Transverse colon (tissue), 4 donors: ENCODE data around the gene CRYAB.
"Not testable (repeated sequence)": the region's sequence is repeated elsewhere in the genome, so short reads cannot be mapped to it uniquely, and the experiment has no call there.

Source experiments
- CTCF ChIP-seq, 5 experiments: fragments of 200-600 bp in 3 of 5; fragments of 450-650 bp in 2 of 5; sonication (generic) in 3 of 5; IDR thresholded peaks; 1 replicate in 2 of 5; 2 replicates in 3 of 5; pipeline ENCODE4 v1.5.1; 2016 to 2017; ENCODE audit warnings: antibody characterized with exemption in 5 of 5, inconsistent platforms in 3 of 5, mild to moderate bottlenecking in 2 of 5, moderate library complexity in 1 of 5
- EP300 ChIP-seq: sonication (generic); formaldehyde crosslinking; IDR thresholded peaks from one replicate; pipeline ENCODE4 v1.6.1; 2017; ENCODE audit warnings: antibody characterized with exemption, low read depth
- POLR2AphosphoS5 ChIP-seq, 3 donors: sonication (generic); formaldehyde crosslinking; IDR thresholded peaks; one replicate each; pipeline ENCODE4 v1.6.1; 2016; ENCODE audit warnings: antibody characterized with exemption in 3 of 3

- TF ChIP-seq EP300; CTCF (IDR thresholded peaks at IDR 0.05); POLR2AphosphoS5 (IDR thresholded peaks at IDR 0.05): not testable (repeated sequence)
Observed at GRCh38 chr11:111933176-111933575, 21.6 kb upstream of the CRYAB start.
